HG02852 (cell line): ENCODE measurements around the gene ZNF792.
"Not testable (repeated sequence)": the region's sequence is repeated elsewhere in the genome, so short reads cannot be mapped to it uniquely, and the experiment has no call there.

Source experiments
- ATAC-seq: cut with Tn5 transposase; IDR thresholded peaks from one replicate; pipeline ENCODE4 v1.9.1; 2021; ENCODE audit warnings: mild to moderate bottlenecking, moderate library complexity; ENCODE audit not compliant: unreplicated experiment

Gene ZNF792

GRCh38 chr19:34963573-34964406, at the start of gene ZNF792:
TSS of gene ZNF792 (minus strand) at chr19:34964229. CDS start at chr19:34963662, 567 bp downstream.
- ATAC-seq: peak; percentile 70

- no peak for ATAC-seq
Observed at GRCh38 chr19:35013041-35013819, 49.2 kb upstream of the ZNF792 start.

GRCh38 chr19:35011737-35012682, 48.0 kb upstream of the ZNF792 start:
- ATAC-seq: no peak

- ATAC-seq: no peak
Observed at GRCh38 chr19:35011091-35011689, 47.2 kb upstream of the ZNF792 start.

GRCh38 chr19:35009424-35010415, 45.7 kb upstream of the ZNF792 start:
- ATAC-seq: no peak

GRCh38 chr19:35008891-35009341, 44.9 kb upstream of the ZNF792 start:
- no peak for ATAC-seq

- ATAC-seq: not testable (repeated sequence)
Observed at GRCh38 chr19:35007427-35007826, 43.4 kb upstream of the ZNF792 start.

- ATAC-seq: no peak
Observed at GRCh38 chr19:35006999-35007365, 43.0 kb upstream of the ZNF792 start.

- no peak for ATAC-seq
Observed at GRCh38 chr19:35006342-35006998, 42.4 kb upstream of the ZNF792 start.

- ATAC-seq: not testable (repeated sequence)
Observed at GRCh38 chr19:35006007-35006341, 41.9 kb upstream of the ZNF792 start.

GRCh38 chr19:35005256-35005977, 41.4 kb upstream of the ZNF792 start:
- no peak for ATAC-seq

GRCh38 chr19:35004517-35005255, 40.7 kb upstream of the ZNF792 start:
- ATAC-seq: no peak

GRCh38 chr19:35002037-35002535, 38.1 kb upstream of the ZNF792 start:
- no peak for ATAC-seq

GRCh38 chr19:35000647-35001501, 36.8 kb upstream of the ZNF792 start:
- ATAC-seq: peak; percentile 13

- no peak for ATAC-seq
Observed at GRCh38 chr19:35000338-35000646, 36.3 kb upstream of the ZNF792 start.

- peak; percentile 44 for ATAC-seq
Observed at GRCh38 chr19:34999498-35000337, 35.7 kb upstream of the ZNF792 start, which contains the start of gene GRAMD1A. TSS of gene GRAMD1A (plus strand) at chr19:35000323. CDS start at chr19:35000479, 156 bp downstream.
